HFFc6 (cell line): Measurements from ENCODE around the gene SERPINB10. TPM values are rescaled to one million over a fixed set of nuclear protein-coding genes. Genes with fewer than 3 reads are reported as not detected.

ENCODE experiments used
- DNase-seq: peaks from one replicate; pipeline ENCODE4 v3.0.0-alpha.2; 2018
- H3K27ac Mint-ChIP-seq: 2 replicates; pipeline ENCODE4 v1.8.0; 2020; ENCODE audit warnings: mild to moderate bottlenecking, mixed read lengths
- H3K27me3 Mint-ChIP-seq: 2 replicates; pipeline ENCODE4 v1.8.0; 2021; ENCODE audit warnings: mild to moderate bottlenecking, moderate library complexity, mixed read lengths; ENCODE audit not compliant: insufficient read depth
- H3K36me3 Mint-ChIP-seq: 2 replicates; pipeline ENCODE4 v1.8.0; 2021; ENCODE audit warnings: low read depth, mixed read lengths
- H3K4me1 Mint-ChIP-seq: 2 replicates; pipeline ENCODE4 v1.8.0; 2020; ENCODE audit warnings: low read depth, mixed read lengths
- H3K4me3 Mint-ChIP-seq: 2 replicates; pipeline ENCODE4 v1.8.0; 2020; ENCODE audit warnings: mild to moderate bottlenecking, moderate library complexity, mixed read lengths
- H3K9me3 Mint-ChIP-seq: 2 replicates; pipeline ENCODE4 v1.8.0; 2020; ENCODE audit warnings: mild to moderate bottlenecking, mixed read lengths
- CTCF ChIP-seq: fragments of 200-600 bp; sonication (generic); IDR thresholded peaks from 2 replicates; pipeline ENCODE4 v1.5.0; 2021; ENCODE audit warnings: antibody characterized with exemption, mild to moderate bottlenecking
- total RNA-seq, 6 experiments: library from RNA; stranded (reverse); fragmentation: NEBNext Ultra II Directional; extraction: Animal tissue kit (Norgen Biotek cat#: 25700); gene quantifications; 2 replicates in 1 of 6; 3 replicates in 5 of 6; pipeline ENCODE4 v1.2.3, GENCODE V29; 2021

The SERPINB10 gene
- total RNA-seq, 6 experiments from 2014 or later, result 1.3 to 5.0 (median 1.8) TPM

DNA sequence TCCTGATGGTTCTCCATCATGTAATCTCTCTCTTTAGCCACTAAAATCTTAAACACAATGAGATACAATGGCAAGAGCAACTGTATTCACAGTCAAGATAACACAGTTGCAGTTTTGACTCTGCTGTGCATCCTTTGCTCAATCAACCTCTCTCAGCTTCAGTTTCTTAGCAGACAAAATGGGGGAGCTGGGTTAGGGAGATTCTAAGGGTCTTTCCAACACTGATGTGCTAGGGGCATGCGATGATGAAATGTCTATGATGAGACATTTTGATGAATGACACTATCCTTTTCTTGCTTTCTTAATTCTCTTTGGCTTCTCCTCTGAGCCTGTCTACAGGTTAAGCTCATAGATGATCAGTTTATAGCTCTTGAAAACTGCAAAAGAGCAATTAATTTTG lies 1.1 kb downstream of the SERPINB10 start:
- Mint-ChIP-seq H3K4me3 (no peak overlapping the region), H3K4me1 (no peaks in the 10 kb centered on the region), H3K27ac (no peak overlapping the region), H3K9me3 (no peaks in the 10 kb centered on the region), H3K36me3 (no peaks in the 10 kb centered on the region; the same call in 1 of the 2 replicates), H3K27me3 (peaks cover 26% of the 10 kb centered on the region)
- TF ChIP-seq CTCF, result no peak
- DNase-seq, result no peak

DNA sequence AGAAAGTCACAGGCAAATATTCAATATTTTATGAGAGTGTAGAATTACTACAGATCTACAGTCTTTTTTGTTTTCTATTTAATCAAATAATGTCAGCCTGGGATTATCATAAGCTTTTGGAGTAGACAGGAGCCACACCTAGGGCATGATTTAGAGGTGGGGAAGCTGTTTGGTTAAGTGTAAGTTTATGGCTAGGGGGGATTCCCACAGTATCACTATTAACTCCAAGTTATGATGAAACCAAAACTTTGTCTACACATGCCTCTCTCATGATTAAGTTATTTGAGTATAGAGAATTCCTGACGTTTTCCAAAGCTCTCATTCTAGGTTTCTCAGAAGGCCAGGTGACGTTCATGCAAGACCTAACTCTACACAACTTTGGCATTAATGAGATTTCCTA lies 2.1 kb downstream of the SERPINB10 start:
- Mint-ChIP-seq H3K9me3 (no peaks in the 10 kb centered on the region), H3K36me3 (no peaks in the 10 kb centered on the region; the same call in 1 of the 2 replicates)

DNA sequence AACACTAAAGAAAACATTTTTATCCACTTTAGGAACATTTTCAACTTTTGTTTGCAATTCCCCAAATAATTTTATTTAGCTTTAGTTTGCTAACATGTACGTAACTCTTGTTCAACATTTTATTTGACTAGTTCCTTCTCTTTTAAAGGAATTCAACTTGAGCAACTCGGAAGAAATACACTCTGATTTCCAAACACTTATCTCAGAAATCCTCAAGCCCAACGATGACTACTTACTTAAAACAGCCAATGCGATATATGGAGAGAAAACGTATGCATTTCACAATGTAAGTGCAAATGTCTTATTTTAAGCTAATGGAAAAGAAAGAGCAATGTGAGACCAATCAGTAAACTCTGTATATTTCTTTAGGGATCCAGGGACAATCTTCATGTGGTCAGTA lies 10.1 kb downstream of the SERPINB10 start:
- Mint-ChIP-seq H3K4me1 (peaks cover 9% of the 10 kb centered on the region; the same call in 1 of the 2 replicates), H3K27me3 (peaks cover 15% of the 10 kb centered on the region), H3K9me3 (no peaks in the 10 kb centered on the region), H3K4me3 (no peak overlapping the region), H3K27ac (no peak overlapping the region), H3K36me3 (no peaks in the 10 kb centered on the region)
- DNase-seq, result no peak
- TF ChIP-seq CTCF, result no peak

More for the DNA sequence above, 2.1 kb downstream of the SERPINB10 start:
- Mint-ChIP-seq H3K27ac (no peak overlapping the region), H3K4me1 (no peaks in the 10 kb centered on the region), H3K27me3 (peaks cover 26% of the 10 kb centered on the region; the same call in 1 of the 2 replicates), H3K4me3 (no peak overlapping the region)
- no peak for TF ChIP-seq CTCF
- DNase-seq, result no peak

DNA sequence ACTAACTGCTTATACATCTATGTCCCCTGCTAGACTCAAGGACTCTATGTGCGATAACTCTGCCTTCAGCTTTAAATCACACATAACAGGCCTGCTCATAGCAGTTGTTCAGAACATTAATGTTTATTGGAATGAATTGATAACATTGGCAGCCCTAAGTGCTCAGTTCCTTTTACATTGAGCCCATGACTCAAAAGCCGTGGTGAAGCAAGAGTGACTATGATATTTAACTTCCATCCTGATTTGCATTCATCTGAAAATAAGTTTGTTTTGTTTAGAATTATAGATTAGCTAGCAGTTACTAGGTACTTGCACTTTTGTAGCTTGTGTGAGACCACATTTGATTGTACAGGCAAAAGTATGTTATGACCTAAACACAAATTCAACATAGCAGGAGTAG lies 14.3 kb downstream of the SERPINB10 start:
- Mint-ChIP-seq H3K4me3 (no peak overlapping the region), H3K27me3 (peaks cover 2% of the 10 kb centered on the region; the same call in 1 of the 2 replicates), H3K36me3 (no peaks in the 10 kb centered on the region), H3K27ac (no peak overlapping the region), H3K9me3 (no peaks in the 10 kb centered on the region), H3K4me1 (peaks cover 37% of the 10 kb centered on the region)
- TF ChIP-seq CTCF, result no peak
- DNase-seq, result no peak

DNA sequence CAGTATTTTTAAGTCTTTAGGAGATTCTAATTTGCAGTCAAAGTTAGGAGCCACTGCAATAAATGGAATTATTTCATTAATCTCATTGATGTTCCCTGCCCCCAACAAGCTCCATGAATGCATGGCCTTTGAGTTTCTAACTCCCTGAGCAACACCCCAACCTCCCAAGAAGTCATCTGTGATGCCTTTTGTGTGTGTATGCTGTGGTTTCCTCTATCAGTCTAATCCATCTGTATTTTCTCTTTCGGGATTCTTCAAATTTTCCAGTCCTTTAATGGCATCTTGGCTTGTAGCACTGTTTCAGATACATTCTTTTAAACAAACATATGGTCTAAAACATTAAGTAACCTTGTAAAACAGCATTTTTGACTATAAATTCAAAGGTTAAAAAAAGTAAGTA lies 16.8 kb downstream of the SERPINB10 start:
- H3K27me3 Mint-ChIP-seq, result peaks cover 2% of the 10 kb centered on the region; the same call in 1 of the 2 replicates
- H3K27ac Mint-ChIP-seq, result peak overlapping the region; percentile 27; the same call in 1 of the 2 replicates
- no peak overlapping the region; the same call in 1 of the 2 replicates for H3K4me3 Mint-ChIP-seq

More for the DNA sequence above, 16.8 kb downstream of the SERPINB10 start:
- peak; percentile 79 for DNase-seq
- H3K4me1 Mint-ChIP-seq, result peaks cover 28% of the 10 kb centered on the region
- no peaks in the 10 kb centered on the region for H3K36me3 Mint-ChIP-seq
- no peaks in the 10 kb centered on the region for H3K9me3 Mint-ChIP-seq
- no peak for TF ChIP-seq CTCF
